Peyer's patch (tissue), 4 donors: ENCODE results near the gene PHF21B. TPM values are rescaled to one million over a fixed set of nuclear protein-coding genes. Genes with fewer than 3 reads are reported as not detected.
"Not testable (repeated sequence)": the region's sequence is repeated elsewhere in the genome, so short reads cannot be mapped to it uniquely, and the experiment has no call there.

Experiments used
- DNase-seq, 3 donors: peaks; one replicate each; pipeline ENCODE4 v3.0.0-alpha.2; 2017 to 2019
- H3K27ac ChIP-seq, 4 donors: fragments of 200-600 bp; sonication (generic); one replicate each; pipeline ENCODE4 v1.5.1; 2016 to 2019
- H3K27me3 ChIP-seq, 2 donors: fragments of 200-600 bp; sonication (generic); one replicate each; pipeline ENCODE4 v1.5.1; 2019
- H3K36me3 ChIP-seq, 3 donors: fragments of 200-600 bp; sonication (generic); one replicate each; pipeline ENCODE4 v1.5.1; 2016 to 2019
- H3K4me1 ChIP-seq, 4 donors: fragments of 200-600 bp; sonication (generic); one replicate each; pipeline ENCODE4 v1.5.1; 2016 to 2019
- H3K4me3 ChIP-seq, 4 donors: fragments of 200-600 bp; sonication (generic); 1 replicate in 3 of 4; 2 replicates in 1 of 4; pipeline ENCODE4 v1.5.1; 2016 to 2019; ENCODE audit warnings: mild to moderate bottlenecking in 1 of 4
- H3K9me3 ChIP-seq, 4 donors: fragments of 200-600 bp; sonication (generic); one replicate each; pipeline ENCODE4 v1.5.1; 2016 to 2019; ENCODE audit warnings: mild to moderate bottlenecking in 1 of 4
- POLR2A ChIP-seq, 2 donors: fragments of 450-650 bp; IDR thresholded peaks; one replicate each; pipeline ENCODE4 v1.5.1; 2017; ENCODE audit warnings: antibody characterized with exemption in 2 of 2, mild to moderate bottlenecking in 2 of 2, moderate library complexity in 2 of 2
- total RNA-seq, 4 donors: library from RNA; depleted of rRNA; stranded (reverse); fragments of >200 nt; gene quantifications; one replicate each; pipeline ENCODE4 v1.1.0, GENCODE V29; 2016
- TF ChIP-seq, protein P1 (sequence below), 6 experiments: fragments of 450-650 bp in 4 of 6; fragments of 200-600 bp in 2 of 6; sonication (generic) in 1 of 6; IDR thresholded peaks; one replicate each; pipeline ENCODE4 v1.5.1; 2017 to 2019; ENCODE audit warnings: antibody characterized with exemption in 6 of 6, mild to moderate bottlenecking in 3 of 6, moderate library complexity in 1 of 6

The PHF21B gene
- total RNA-seq, 4 donors from 2014 or later, result not detected

DNA sequence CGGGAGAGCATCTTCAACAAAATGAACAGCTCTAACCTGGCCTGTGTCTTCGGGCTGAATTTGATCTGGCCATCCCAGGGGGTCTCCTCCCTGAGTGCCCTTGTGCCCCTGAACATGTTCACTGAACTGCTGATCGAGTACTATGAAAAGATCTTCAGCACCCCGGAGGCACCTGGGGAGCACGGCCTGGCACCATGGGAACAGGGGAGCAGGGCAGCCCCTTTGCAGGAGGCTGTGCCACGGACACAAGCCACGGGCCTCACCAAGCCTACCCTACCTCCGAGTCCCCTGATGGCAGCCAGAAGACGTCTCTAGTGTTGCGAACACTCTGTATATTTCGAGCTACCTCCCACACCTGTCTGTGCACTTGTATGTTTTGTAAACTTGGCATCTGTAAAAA lies 147.5 kb downstream of the PHF21B start:
- no peak overlapping the region for H3K4me3 ChIP-seq
- no peaks in the 10 kb centered on the region for H3K9me3 ChIP-seq
- DNase-seq, result peak in 1 of 3 donors; percentile 21
- no peaks in the 10 kb centered on the region for H3K4me1 ChIP-seq
- no peaks in the 10 kb centered on the region for H3K36me3 ChIP-seq
- no peak for TF ChIP-seq POLR2A (IDR thresholded peaks at IDR 0.05)
- TF ChIP-seq, protein P1, sequence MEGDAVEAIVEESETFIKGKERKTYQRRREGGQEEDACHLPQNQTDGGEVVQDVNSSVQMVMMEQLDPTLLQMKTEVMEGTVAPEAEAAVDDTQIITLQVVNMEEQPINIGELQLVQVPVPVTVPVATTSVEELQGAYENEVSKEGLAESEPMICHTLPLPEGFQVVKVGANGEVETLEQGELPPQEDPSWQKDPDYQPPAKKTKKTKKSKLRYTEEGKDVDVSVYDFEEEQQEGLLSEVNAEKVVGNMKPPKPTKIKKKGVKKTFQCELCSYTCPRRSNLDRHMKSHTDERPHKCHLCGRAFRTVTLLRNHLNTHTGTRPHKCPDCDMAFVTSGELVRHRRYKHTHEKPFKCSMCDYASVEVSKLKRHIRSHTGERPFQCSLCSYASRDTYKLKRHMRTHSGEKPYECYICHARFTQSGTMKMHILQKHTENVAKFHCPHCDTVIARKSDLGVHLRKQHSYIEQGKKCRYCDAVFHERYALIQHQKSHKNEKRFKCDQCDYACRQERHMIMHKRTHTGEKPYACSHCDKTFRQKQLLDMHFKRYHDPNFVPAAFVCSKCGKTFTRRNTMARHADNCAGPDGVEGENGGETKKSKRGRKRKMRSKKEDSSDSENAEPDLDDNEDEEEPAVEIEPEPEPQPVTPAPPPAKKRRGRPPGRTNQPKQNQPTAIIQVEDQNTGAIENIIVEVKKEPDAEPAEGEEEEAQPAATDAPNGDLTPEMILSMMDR (IDR thresholded peaks at IDR 0.05), result no peak
- no peaks in the 10 kb centered on the region for H3K27me3 ChIP-seq
- H3K27ac ChIP-seq, result no peak overlapping the region

DNA sequence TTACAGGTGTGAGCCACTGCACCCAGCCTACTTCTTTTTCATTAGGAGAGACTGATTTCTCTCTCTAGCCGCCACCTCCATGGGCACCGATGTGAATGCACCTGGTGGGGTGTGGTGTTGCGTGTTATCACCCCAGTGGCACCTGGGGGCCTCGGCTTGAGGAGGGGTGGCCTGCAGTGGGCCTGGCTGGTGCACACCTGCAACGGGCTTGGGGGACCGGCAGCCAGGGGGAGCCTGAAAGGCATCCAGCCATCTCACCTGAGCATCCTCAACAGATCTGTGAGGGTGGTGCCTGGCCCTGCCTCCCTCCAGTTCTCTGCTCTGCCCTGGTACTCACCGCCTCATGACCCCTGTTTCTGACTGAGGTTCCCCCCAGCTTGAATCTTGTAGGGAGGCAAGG lies 148.6 kb downstream of the PHF21B start:
- TF ChIP-seq POLR2A (IDR thresholded peaks at IDR 0.05), result no peak
- TF ChIP-seq, protein P1 (IDR thresholded peaks at IDR 0.05), result no peak
- Histone ChIP-seq H3K36me3 (no peaks in the 10 kb centered on the region), H3K27ac (no peak overlapping the region), H3K4me3 (no peak overlapping the region), H3K9me3 (no peaks in the 10 kb centered on the region), H3K27me3 (no peaks in the 10 kb centered on the region), H3K4me1 (no peaks in the 10 kb centered on the region)
- DNase-seq, result no peak

DNA sequence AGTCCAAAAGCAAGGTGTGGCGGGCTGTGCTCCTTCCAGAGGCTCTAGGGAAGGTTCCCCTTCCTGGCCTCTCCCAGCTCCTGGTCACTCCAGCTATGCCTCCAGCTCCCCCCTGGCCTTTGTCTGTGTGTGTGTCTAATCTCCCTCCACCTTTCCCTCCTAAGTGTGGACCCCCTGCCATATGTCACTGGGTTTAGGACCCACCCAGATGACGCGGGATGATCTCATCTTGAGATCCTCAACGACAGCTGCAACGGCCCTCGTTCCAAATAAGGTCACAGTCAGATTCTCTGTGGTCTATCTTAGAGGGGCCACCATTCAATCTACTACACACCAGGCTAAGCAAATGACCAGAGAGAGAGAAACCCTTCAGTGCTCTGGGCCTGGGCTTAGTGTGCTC lies 149.5 kb downstream of the PHF21B start:
- H3K27ac ChIP-seq, result no peak overlapping the region
- no peaks in the 10 kb centered on the region for H3K36me3 ChIP-seq
- no peak for TF ChIP-seq POLR2A (IDR thresholded peaks at IDR 0.05)
- TF ChIP-seq, protein P1 (IDR thresholded peaks at IDR 0.05), result no peak
- H3K9me3 ChIP-seq, result no peaks in the 10 kb centered on the region
- no peaks in the 10 kb centered on the region for H3K4me1 ChIP-seq
- H3K27me3 ChIP-seq, result no peaks in the 10 kb centered on the region
- DNase-seq, result peak in 1 of 3 donors; percentile 5
- no peak overlapping the region for H3K4me3 ChIP-seq

DNA sequence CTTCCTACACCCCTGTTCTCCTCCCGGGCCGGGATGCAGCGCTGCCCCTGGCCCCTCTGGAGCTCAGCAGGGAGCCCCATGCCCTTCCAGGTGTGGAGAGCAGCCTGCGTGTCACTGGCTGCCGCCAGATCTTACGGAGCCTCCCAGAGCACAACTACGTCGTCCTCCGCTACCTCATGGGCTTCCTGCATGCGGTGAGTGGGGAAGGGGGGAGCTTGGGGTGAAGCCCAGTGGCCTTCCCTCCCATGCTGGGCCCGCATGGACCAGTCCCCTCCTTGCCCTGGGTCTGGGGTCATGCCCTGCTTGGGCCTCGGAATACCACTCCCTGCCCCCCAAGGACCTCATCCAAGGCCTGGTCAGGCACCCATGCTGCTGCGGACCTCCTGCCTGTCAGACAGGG lies 150.2 kb downstream of the PHF21B start:
- H3K4me3 ChIP-seq, result no peak overlapping the region
- DNase-seq, result peak in 1 of 3 donors; percentile 25

DNA sequence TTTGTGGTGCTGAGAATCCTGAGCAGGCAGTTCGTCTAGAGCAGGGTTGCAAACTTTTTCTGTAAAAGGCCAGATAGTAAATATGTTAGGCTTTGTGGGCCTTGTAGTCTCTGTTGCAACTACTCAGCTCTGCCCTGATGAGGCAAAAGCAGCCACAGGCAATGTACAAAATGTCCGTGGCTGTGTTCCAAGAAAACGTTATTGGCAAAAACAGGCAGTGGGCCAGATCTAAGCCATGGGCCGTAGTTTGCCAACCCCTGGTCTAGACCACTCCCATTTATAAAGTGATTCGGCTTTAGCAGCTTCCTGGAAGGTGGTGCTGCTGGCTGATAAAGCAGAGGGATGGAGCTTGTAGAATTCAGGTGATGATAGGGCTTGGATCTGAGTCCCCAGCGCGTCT lies 151.0 kb downstream of the PHF21B start:
- not testable (repeated sequence) for H3K9me3 ChIP-seq, H3K4me3 ChIP-seq, H3K36me3 ChIP-seq, H3K27me3 ChIP-seq, H3K4me1 ChIP-seq, H3K27ac ChIP-seq, DNase-seq

More for the DNA sequence above, 150.2 kb downstream of the PHF21B start:
- Histone ChIP-seq H3K27ac (no peak overlapping the region), H3K27me3 (no peaks in the 10 kb centered on the region), H3K36me3 (no peaks in the 10 kb centered on the region), H3K9me3 (no peaks in the 10 kb centered on the region), H3K4me1 (no peaks in the 10 kb centered on the region)
- TF ChIP-seq, protein P1 (IDR thresholded peaks at IDR 0.05), result no peak
- no peak for TF ChIP-seq POLR2A (IDR thresholded peaks at IDR 0.05)

DNA sequence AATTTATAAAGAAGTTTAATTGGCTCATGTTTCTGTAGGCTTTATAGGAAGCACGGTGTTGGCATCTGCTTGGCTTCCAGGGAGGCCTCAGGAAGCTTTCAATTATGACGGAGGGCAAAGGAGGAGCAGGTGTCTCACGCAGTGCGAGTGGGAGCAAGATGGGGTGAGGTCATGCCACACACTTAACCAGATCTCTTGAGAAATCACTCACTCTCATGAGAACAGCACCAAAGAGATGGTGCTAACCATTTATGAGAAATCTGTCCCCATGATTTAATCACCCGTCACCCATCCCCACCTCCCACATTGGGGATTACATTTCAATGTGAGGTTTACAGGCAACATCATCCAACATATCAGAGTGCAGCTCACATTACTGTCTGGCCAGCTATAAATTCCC lies 153.9 kb downstream of the PHF21B start:
- DNase-seq, result peak in 1 of 3 donors; percentile 7
- H3K9me3 ChIP-seq, result no peaks in the 10 kb centered on the region
- TF ChIP-seq, protein P1 (IDR thresholded peaks at IDR 0.05), result no peak
- no peak for TF ChIP-seq POLR2A (IDR thresholded peaks at IDR 0.05)
- H3K4me3 ChIP-seq, result no peak overlapping the region
- H3K27ac ChIP-seq, result no peak overlapping the region
- H3K27me3 ChIP-seq, result no peaks in the 10 kb centered on the region
- H3K4me1 ChIP-seq, result no peaks in the 10 kb centered on the region
- no peaks in the 10 kb centered on the region for H3K36me3 ChIP-seq

DNA sequence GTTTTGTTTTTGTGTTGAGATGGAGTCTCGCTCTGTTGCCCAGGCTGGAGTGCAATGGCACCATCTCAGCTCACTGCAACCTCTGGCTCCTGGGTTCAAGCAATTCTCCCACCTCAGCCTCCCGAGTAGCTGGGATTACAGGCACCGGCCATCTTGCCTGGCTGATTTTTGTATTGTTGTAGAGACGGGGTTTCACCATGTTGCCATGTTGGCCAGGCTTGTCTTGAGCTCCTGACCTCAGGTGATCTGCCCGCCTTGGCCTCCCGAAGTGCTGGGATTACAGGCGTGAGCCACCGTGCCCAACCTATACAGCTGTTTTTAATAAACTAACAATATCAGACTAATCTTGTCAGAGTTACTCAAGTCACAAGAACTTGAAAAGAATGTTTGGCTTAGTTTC lies 155.2 kb downstream of the PHF21B start:
- peak in 1 of 3 donors; percentile 3 for DNase-seq

More for the DNA sequence above, 155.2 kb downstream of the PHF21B start:
- not testable (repeated sequence) for H3K36me3 ChIP-seq, H3K4me1 ChIP-seq, H3K9me3 ChIP-seq, H3K4me3 ChIP-seq, H3K27ac ChIP-seq, H3K27me3 ChIP-seq
